Osteoblast (primary cell): ENCODE results near the gene LMO7. TPM values are rescaled to one million over a fixed set of nuclear protein-coding genes. Genes with fewer than 3 reads are reported as not detected.

Source experiments
- DNase-seq: peaks from one replicate; pipeline ENCODE4 v3.0.0; 2011; ENCODE audit warnings: low spot score, mixed read lengths; ENCODE audit not compliant: insufficient read length; ENCODE audit errors: missing footprints
- H2AFZ ChIP-seq: 2 replicates; pipeline ENCODE4 v1.6.0; 2011; ENCODE audit warnings: mild to moderate bottlenecking, low read length
- H3K27ac ChIP-seq: 2 replicates; pipeline ENCODE4 v1.5.1; 2011; ENCODE audit warnings: mild to moderate bottlenecking, low read depth, low read length, moderate library complexity
- H3K27me3 ChIP-seq: 2 replicates; pipeline ENCODE4 v1.6.0; 2012; ENCODE audit warnings: mild to moderate bottlenecking, control low read depth, inconsistent platforms, low read length, moderate library complexity; ENCODE audit not compliant: insufficient read depth
- H3K36me3 ChIP-seq: 2 replicates; pipeline ENCODE4 v1.5.1; 2011; ENCODE audit warnings: mild to moderate bottlenecking, low read length, control low read depth, moderate library complexity; ENCODE audit not compliant: insufficient read depth
- H3K4me1 ChIP-seq: 2 replicates; pipeline ENCODE4 v1.5.1; 2011; ENCODE audit warnings: mild to moderate bottlenecking, low read length, control low read depth, moderate library complexity; ENCODE audit not compliant: insufficient read depth
- H3K4me2 ChIP-seq: 2 replicates; pipeline ENCODE4 v1.6.0; 2011; ENCODE audit warnings: mild to moderate bottlenecking, low read length; ENCODE audit not compliant: insufficient read depth
- H3K4me3 ChIP-seq: fragments of 200-600 bp; sonication (generic); 3 replicates; pipeline ENCODE4 v1.5.1; 2012; ENCODE audit warnings: mild to moderate bottlenecking, low read length, inconsistent platforms; ENCODE audit not compliant: insufficient read depth
- H3K79me2 ChIP-seq: 2 replicates; pipeline ENCODE4 v1.6.0; 2012; ENCODE audit warnings: mild to moderate bottlenecking, low read length, control low read depth, inconsistent platforms; ENCODE audit not compliant: insufficient read depth
- H3K9me3 ChIP-seq: 2 replicates; pipeline ENCODE4 v1.5.1; 2011; ENCODE audit warnings: low read depth, low read length, control low read depth
- H4K20me1 ChIP-seq: 2 replicates; pipeline ENCODE4 v1.6.0; 2012; ENCODE audit warnings: mild to moderate bottlenecking, low read length, control low read depth; ENCODE audit not compliant: insufficient read depth
- total RNA-seq: library from RNA; depleted of rRNA; stranded (reverse); fragments of >200 nt; gene quantifications from 2 replicates; pipeline ENCODE4 v1.2.3, GENCODE V29; 2012
- TF ChIP-seq, protein P1 (sequence below): IDR thresholded peaks from 2 replicates; pipeline ENCODE4 v1.5.1; 2011; ENCODE audit warnings: mild to moderate bottlenecking, low read depth, low read length, moderate library complexity; ENCODE audit errors: extremely low read depth

LMO7 gene
- total RNA-seq, 1 donor: 536 TPM

DNA sequence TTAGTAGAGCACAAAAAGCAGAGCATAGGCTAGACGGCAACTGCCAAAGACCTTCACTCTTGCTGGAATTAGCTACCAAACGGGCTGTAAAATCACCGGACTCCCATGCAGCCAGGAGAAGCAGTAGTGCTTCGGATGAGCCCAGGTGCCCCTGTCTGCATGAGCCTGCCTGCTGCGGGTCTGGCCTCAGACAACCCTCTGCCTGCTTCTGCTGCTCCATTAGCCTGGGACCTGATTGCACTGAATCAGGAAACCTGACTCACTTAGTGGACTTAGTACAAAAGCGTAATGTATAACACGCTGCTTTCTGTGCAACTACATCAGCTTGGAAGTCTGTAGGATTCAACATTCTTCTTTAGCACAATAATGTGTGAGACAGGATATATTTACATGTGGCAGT, 170.0 kb downstream of the LMO7 start:
- H3K27ac ChIP-seq: peak overlapping the region; percentile 25
- TF ChIP-seq, protein P1, sequence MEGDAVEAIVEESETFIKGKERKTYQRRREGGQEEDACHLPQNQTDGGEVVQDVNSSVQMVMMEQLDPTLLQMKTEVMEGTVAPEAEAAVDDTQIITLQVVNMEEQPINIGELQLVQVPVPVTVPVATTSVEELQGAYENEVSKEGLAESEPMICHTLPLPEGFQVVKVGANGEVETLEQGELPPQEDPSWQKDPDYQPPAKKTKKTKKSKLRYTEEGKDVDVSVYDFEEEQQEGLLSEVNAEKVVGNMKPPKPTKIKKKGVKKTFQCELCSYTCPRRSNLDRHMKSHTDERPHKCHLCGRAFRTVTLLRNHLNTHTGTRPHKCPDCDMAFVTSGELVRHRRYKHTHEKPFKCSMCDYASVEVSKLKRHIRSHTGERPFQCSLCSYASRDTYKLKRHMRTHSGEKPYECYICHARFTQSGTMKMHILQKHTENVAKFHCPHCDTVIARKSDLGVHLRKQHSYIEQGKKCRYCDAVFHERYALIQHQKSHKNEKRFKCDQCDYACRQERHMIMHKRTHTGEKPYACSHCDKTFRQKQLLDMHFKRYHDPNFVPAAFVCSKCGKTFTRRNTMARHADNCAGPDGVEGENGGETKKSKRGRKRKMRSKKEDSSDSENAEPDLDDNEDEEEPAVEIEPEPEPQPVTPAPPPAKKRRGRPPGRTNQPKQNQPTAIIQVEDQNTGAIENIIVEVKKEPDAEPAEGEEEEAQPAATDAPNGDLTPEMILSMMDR: no peak
- H4K20me1 ChIP-seq: peaks cover 60% of the 10 kb centered on the region
- H3K27me3 ChIP-seq: no peaks in the 10 kb centered on the region
- peaks cover 40% of the 10 kb centered on the region for H3K4me1 ChIP-seq
- no peaks in the 10 kb centered on the region for H3K9me3 ChIP-seq
- H3K36me3 ChIP-seq: peaks cover 86% of the 10 kb centered on the region
- DNase-seq: no peak
- no peak overlapping the region for H3K4me3 ChIP-seq
- no peak overlapping the region for H2AFZ ChIP-seq
- no peak overlapping the region for H3K4me2 ChIP-seq
- peaks cover 93% of the 10 kb centered on the region for H3K79me2 ChIP-seq

DNA sequence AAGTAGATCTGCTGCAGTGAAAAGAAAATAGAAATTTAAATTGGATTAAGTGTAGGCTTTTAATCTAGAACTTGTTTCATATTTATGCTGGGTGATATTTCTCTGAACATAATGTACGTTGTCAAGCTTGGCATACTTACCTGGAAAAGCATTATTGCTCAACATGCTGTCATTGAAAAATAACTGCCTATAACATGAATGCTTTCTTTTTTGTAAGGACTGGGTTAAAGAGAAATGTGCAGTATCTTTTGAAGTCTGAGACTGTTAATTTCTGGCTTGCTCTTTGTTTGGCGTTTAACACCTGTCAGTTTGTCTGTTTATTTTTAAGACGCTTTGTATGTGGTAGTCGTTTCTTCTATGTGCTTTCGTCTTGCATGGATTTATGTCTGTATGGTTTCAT, 175.2 kb downstream of the LMO7 start:
- peaks cover 93% of the 10 kb centered on the region for H3K79me2 ChIP-seq
- H3K9me3 ChIP-seq: no peaks in the 10 kb centered on the region
- peaks cover 37% of the 10 kb centered on the region for H3K4me1 ChIP-seq
- H3K36me3 ChIP-seq: peaks cover 67% of the 10 kb centered on the region
- no peak overlapping the region for H3K4me3 ChIP-seq
- H4K20me1 ChIP-seq: peaks cover 66% of the 10 kb centered on the region
- H3K4me2 ChIP-seq: no peak overlapping the region
- H2AFZ ChIP-seq: no peak overlapping the region
- no peak for DNase-seq
- H3K27me3 ChIP-seq: no peaks in the 10 kb centered on the region
- H3K27ac ChIP-seq: no peak overlapping the region
- TF ChIP-seq, protein P1: no peak

DNA sequence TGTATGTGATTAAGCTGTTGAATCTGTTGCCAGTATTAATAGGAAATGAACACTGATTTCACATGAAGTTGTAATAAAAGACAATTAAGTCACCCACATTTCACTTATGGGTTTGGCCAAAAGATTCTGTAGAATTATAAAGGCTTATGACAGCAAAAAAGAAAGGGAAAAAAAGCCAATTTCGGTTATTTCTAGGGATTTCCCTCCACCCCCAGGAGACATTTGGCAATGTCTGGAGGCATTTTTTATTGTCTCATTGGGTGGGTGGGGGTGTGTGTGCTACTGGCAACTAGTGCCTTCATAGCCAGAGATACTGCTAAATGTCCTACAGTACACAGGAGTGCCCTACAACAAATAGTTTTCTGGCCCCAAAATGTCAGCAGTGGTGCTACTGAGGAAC, 175.7 kb downstream of the LMO7 start:
- Histone ChIP-seq H3K27me3 (no peaks in the 10 kb centered on the region), H2AFZ (no peak overlapping the region), H3K4me3 (no peak overlapping the region), H3K79me2 (peaks cover 93% of the 10 kb centered on the region), H3K9me3 (no peaks in the 10 kb centered on the region), H3K4me2 (no peak overlapping the region), H3K4me1 (peaks cover 37% of the 10 kb centered on the region), H3K27ac (no peak overlapping the region), H3K36me3 (peaks cover 67% of the 10 kb centered on the region), H4K20me1 (peaks cover 63% of the 10 kb centered on the region)
- DNase-seq: no peak
- TF ChIP-seq, protein P1: no peak

DNA sequence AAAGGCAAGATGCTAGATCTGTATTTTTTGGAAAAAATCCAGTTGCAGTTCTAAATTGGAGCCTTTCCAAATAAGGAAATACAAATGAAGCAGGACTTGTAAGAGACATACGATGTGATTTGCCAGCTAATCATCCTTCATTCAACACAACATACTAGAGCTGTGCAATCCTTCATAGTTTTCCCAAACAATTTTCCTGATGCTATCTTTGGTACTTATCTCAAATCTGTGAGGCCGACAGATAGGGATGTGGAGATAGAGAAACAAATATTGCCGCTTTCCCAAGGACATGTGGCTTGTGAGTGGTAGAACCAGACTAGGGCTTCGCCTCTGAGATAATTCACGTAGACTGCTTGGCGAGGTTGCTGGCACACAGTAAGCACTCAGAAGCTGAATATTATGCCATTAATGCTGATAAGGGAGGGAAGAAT, 176.6 kb downstream of the LMO7 start:
- Histone ChIP-seq H4K20me1 (peaks cover 72% of the 10 kb centered on the region), H3K79me2 (peaks cover 93% of the 10 kb centered on the region), H3K4me3 (no peak overlapping the region), H3K9me3 (no peaks in the 10 kb centered on the region), H3K27me3 (no peaks in the 10 kb centered on the region), H3K4me1 (peaks cover 37% of the 10 kb centered on the region), H2AFZ (no peak overlapping the region), H3K36me3 (peaks cover 67% of the 10 kb centered on the region), H3K27ac (peak overlapping the region; percentile 12), H3K4me2 (no peak overlapping the region)
- no peak for DNase-seq
- TF ChIP-seq, protein P1: no peak
